SJSA1 (cell line): Measurements from ENCODE around the gene RABGAP1L. TPM values are rescaled to one million over a fixed set of nuclear protein-coding genes. Genes with fewer than 3 reads are reported as not detected.

Experiments
- DNase-seq, 2 experiments: peaks; one replicate each; pipeline ENCODE4 v3.0.0-alpha.2; 2015 to 2020; ENCODE audit warnings: low spot score in 2 of 2, low read depth in 1 of 2
- H3K27ac ChIP-seq: fragments of 250-450 bp; sonication (Bioruptor Pico); 2 replicates; pipeline ENCODE4 v1.5.1; 2020; ENCODE audit warnings: mild to moderate bottlenecking, moderate library complexity
- H3K27me3 ChIP-seq: fragments of 250-450 bp; sonication (Bioruptor Pico); replicated peaks from 2 replicates; pipeline ENCODE4 v1.5.1; 2020; ENCODE audit warnings: mild to moderate bottlenecking, moderate library complexity
- H3K36me3 ChIP-seq: fragments of 250-450 bp; sonication (Bioruptor Pico); 2 replicates; pipeline ENCODE4 v1.5.1; 2020; ENCODE audit warnings: mild to moderate bottlenecking
- H3K4me1 ChIP-seq: fragments of 250-450 bp; sonication (Bioruptor Pico); replicated peaks from 2 replicates; pipeline ENCODE4 v1.6.1; 2021; ENCODE audit warnings: mild to moderate bottlenecking
- H3K4me3 ChIP-seq: fragments of 250-450 bp; sonication (Bioruptor Pico); 2 replicates; pipeline ENCODE4 v1.5.1; 2020; ENCODE audit warnings: mild to moderate bottlenecking
- H3K9me3 ChIP-seq: fragments of 250-450 bp; sonication (Bioruptor Pico); replicated peaks from 2 replicates; pipeline ENCODE4 v1.5.1; 2020; ENCODE audit warnings: mild to moderate bottlenecking
- total RNA-seq: library from RNA; depleted of rRNA; stranded (reverse); fragments of >200 nt; shearing (Covaris generic); gene quantifications from 2 replicates; pipeline ENCODE4 v1.2.3, GENCODE V29; 2014

RABGAP1L gene
- total RNA-seq, 1 experiment from 2014 or later: 24.6 TPM

GRCh38 chr1:174197088-174197487, 37.8 kb downstream of the RABGAP1L start:
- Histone ChIP-seq H3K36me3 (no peaks in the 10 kb centered on the region), H3K4me1 (no peaks in the 10 kb centered on the region), H3K27me3 (0 out of 2 replicates have a peak, but pooled peaks cover 3% of the 10 kb centered on the region), H3K4me3 (no peak overlapping the region), H3K9me3 (no peaks in the 10 kb centered on the region), H3K27ac (no peak overlapping the region)
- DNase-seq: no peak

- no peaks in the 10 kb centered on the region for H3K9me3 ChIP-seq
- no peaks in the 10 kb centered on the region for H3K36me3 ChIP-seq
- 0 out of 2 replicates have a peak, but pooled peaks cover 3% of the 10 kb centered on the region for H3K27me3 ChIP-seq
- H3K27ac ChIP-seq: no peak overlapping the region
- no peak for DNase-seq
- H3K4me3 ChIP-seq: no peak overlapping the region
- no peaks in the 10 kb centered on the region for H3K4me1 ChIP-seq
These were observed 38.2 kb downstream of the RABGAP1L start for GRCh38 chr1:174197547-174197946.

GRCh38 chr1:174198202-174198601, 38.9 kb downstream of the RABGAP1L start:
- H3K27me3 ChIP-seq: 0 out of 2 replicates have a peak, but pooled peaks cover 3% of the 10 kb centered on the region
- no peaks in the 10 kb centered on the region for H3K4me1 ChIP-seq
- H3K36me3 ChIP-seq: no peaks in the 10 kb centered on the region
- H3K9me3 ChIP-seq: 0 out of 2 replicates have a peak, but pooled peaks cover under 1% of the 10 kb centered on the region
- H3K27ac ChIP-seq: no peak overlapping the region
- no peak overlapping the region for H3K4me3 ChIP-seq
- DNase-seq: no peak

GRCh38 chr1:174200746-174201145, 41.4 kb downstream of the RABGAP1L start:
- Histone ChIP-seq H3K36me3 (no peaks in the 10 kb centered on the region), H3K4me3 (no peak overlapping the region), H3K4me1 (no peaks in the 10 kb centered on the region), H3K27me3 (0 out of 2 replicates have a peak, but pooled peaks cover 3% of the 10 kb centered on the region), H3K9me3 (peaks cover 5% of the 10 kb centered on the region; the same call in 1 of the 2 replicates), H3K27ac (no peak overlapping the region)
- DNase-seq: no peak

- Histone ChIP-seq H3K27me3 (no peaks in the 10 kb centered on the region), H3K27ac (no peak overlapping the region), H3K4me1 (no peaks in the 10 kb centered on the region), H3K4me3 (no peak overlapping the region), H3K9me3 (peaks cover 5% of the 10 kb centered on the region; the same call in 1 of the 2 replicates), H3K36me3 (no peaks in the 10 kb centered on the region)
- DNase-seq: no peak
These were observed 45.5 kb downstream of the RABGAP1L start for GRCh38 chr1:174204697-174205308.

GRCh38 chr1:174206148-174206836, 47.0 kb downstream of the RABGAP1L start:
- Histone ChIP-seq H3K36me3 (no peaks in the 10 kb centered on the region), H3K27me3 (no peaks in the 10 kb centered on the region), H3K4me3 (no peak overlapping the region), H3K27ac (no peak overlapping the region), H3K9me3 (peaks cover 5% of the 10 kb centered on the region; the same call in 1 of the 2 replicates), H3K4me1 (no peaks in the 10 kb centered on the region)
- DNase-seq: no peak

- H3K9me3 ChIP-seq: no peaks in the 10 kb centered on the region
- H3K4me3 ChIP-seq: no peak overlapping the region
- DNase-seq: no peak
- no peaks in the 10 kb centered on the region for H3K36me3 ChIP-seq
- no peak overlapping the region for H3K27ac ChIP-seq
- H3K27me3 ChIP-seq: no peaks in the 10 kb centered on the region
- no peaks in the 10 kb centered on the region for H3K4me1 ChIP-seq
These were observed 50.2 kb downstream of the RABGAP1L start for GRCh38 chr1:174209347-174210187.

- Histone ChIP-seq H3K9me3 (no peaks in the 10 kb centered on the region), H3K27ac (no peak overlapping the region), H3K36me3 (no peaks in the 10 kb centered on the region), H3K27me3 (no peaks in the 10 kb centered on the region), H3K4me1 (no peaks in the 10 kb centered on the region), H3K4me3 (no peak overlapping the region)
- no peak for DNase-seq
These were observed 52.2 kb downstream of the RABGAP1L start for GRCh38 chr1:174211486-174211885.

GRCh38 chr1:174215766-174216165, 56.4 kb downstream of the RABGAP1L start:
- no peaks in the 10 kb centered on the region for H3K9me3 ChIP-seq
- no peak overlapping the region for H3K27ac ChIP-seq
- H3K36me3 ChIP-seq: no peaks in the 10 kb centered on the region
- H3K4me1 ChIP-seq: no peaks in the 10 kb centered on the region
- H3K27me3 ChIP-seq: no peaks in the 10 kb centered on the region
- no peak overlapping the region for H3K4me3 ChIP-seq
- no peak for DNase-seq

- Histone ChIP-seq H3K27ac (no peak overlapping the region), H3K27me3 (no peaks in the 10 kb centered on the region), H3K9me3 (no peaks in the 10 kb centered on the region), H3K4me3 (no peak overlapping the region), H3K36me3 (no peaks in the 10 kb centered on the region), H3K4me1 (no peaks in the 10 kb centered on the region)
- DNase-seq: no peak
These were observed 57.9 kb downstream of the RABGAP1L start for GRCh38 chr1:174217248-174217647.

- no peaks in the 10 kb centered on the region for H3K4me1 ChIP-seq
- H3K27me3 ChIP-seq: no peaks in the 10 kb centered on the region
- 0 out of 2 replicates have a peak, but pooled peaks cover 2% of the 10 kb centered on the region for H3K9me3 ChIP-seq
- no peaks in the 10 kb centered on the region for H3K36me3 ChIP-seq
- H3K27ac ChIP-seq: no peak overlapping the region
- H3K4me3 ChIP-seq: no peak overlapping the region
- DNase-seq: peak in 1 of 2 experiments; percentile 28
These were observed 58.7 kb downstream of the RABGAP1L start for GRCh38 chr1:174217787-174218574.

- no peak for DNase-seq
- H3K9me3 ChIP-seq: 0 out of 2 replicates have a peak, but pooled peaks cover 2% of the 10 kb centered on the region
- H3K27ac ChIP-seq: no peak overlapping the region
- H3K4me1 ChIP-seq: no peaks in the 10 kb centered on the region
- no peak overlapping the region for H3K4me3 ChIP-seq
- H3K36me3 ChIP-seq: no peaks in the 10 kb centered on the region
- no peaks in the 10 kb centered on the region for H3K27me3 ChIP-seq
These were observed 59.7 kb downstream of the RABGAP1L start for GRCh38 chr1:174218983-174219382.
